Measurements from ENCODE around the gene KIF6. TPM values are rescaled to one million over a fixed set of nuclear protein-coding genes. Genes with fewer than 3 reads are reported as not detected.
"Not testable (repeated sequence)": the region's sequence is repeated elsewhere in the genome, so short reads cannot be mapped to it uniquely, and the experiment has no call there.

The KIF6 gene
- total RNA-seq, 2 experiments from 2014 or later, result not detected

GRCh38 chr6:39684790-39685488, 40.3 kb downstream of the KIF6 start:
- ChIA-PET CTCF (no interaction called here), POLR2A (no interaction called here)
- no peak for ATAC-seq (ENCODE audit: poor library complexity)
- no peak for DNase-seq
- H3K4me3 ChIP-seq (ENCODE audit: low read length), result no peak overlapping the region
- H3K4me1 Mint-ChIP-seq (ENCODE audit: low read depth), result no peaks in the 10 kb centered on the region
- no peaks in the 10 kb centered on the region for H3K9me3 ChIP-seq (ENCODE audit: control insufficient read depth in 1 of 2, insufficient read depth in 1 of 2, low read length in 2 of 2)
- H3K36me3 ChIP-seq (ENCODE audit: insufficient read depth, low read length), result no peaks in the 10 kb centered on the region
- no peak overlapping the region for H3K27ac Mint-ChIP-seq
- intact Hi-C loops (cut with DNase I, micrococcal nuclease), result no loop called here
- peaks cover 48% of the 10 kb centered on the region for H3K27me3 Mint-ChIP-seq
- H3K4me3 Mint-ChIP-seq, result no peak overlapping the region
- no peaks in the 10 kb centered on the region for H3K36me3 Mint-ChIP-seq (ENCODE audit: low read depth)
- H3K4me1 ChIP-seq (ENCODE audit: insufficient read depth, low read length), result no peaks in the 10 kb centered on the region
- H3K27ac ChIP-seq (ENCODE audit: low read depth in 1 of 2, low read length in 2 of 2), result no peak overlapping the region
- H3K27me3 ChIP-seq (ENCODE audit: control insufficient read depth in 1 of 2, insufficient read depth in 2 of 2, low read length in 2 of 2), result no peaks in the 10 kb centered on the region
- no peak for TF ChIP-seq CTCF (IDR thresholded peaks at IDR 0.05)
- H3K9me3 Mint-ChIP-seq, result no peaks in the 10 kb centered on the region

GRCh38 chr6:39681674-39682121, 43.5 kb downstream of the KIF6 start:
- Histone ChIP-seq H3K4me1 (ENCODE audit: insufficient read depth, low read length) (no peaks in the 10 kb centered on the region), H3K27ac (ENCODE audit: low read depth in 1 of 2, low read length in 2 of 2) (no peak overlapping the region), H3K36me3 (ENCODE audit: insufficient read depth, low read length) (no peaks in the 10 kb centered on the region), H3K9me3 (ENCODE audit: control insufficient read depth in 1 of 2, insufficient read depth in 1 of 2, low read length in 2 of 2) (no peaks in the 10 kb centered on the region), H3K27me3 (ENCODE audit: control insufficient read depth in 1 of 2, insufficient read depth in 2 of 2, low read length in 2 of 2) (no peaks in the 10 kb centered on the region), H3K4me3 (ENCODE audit: low read length) (no peak overlapping the region)
- intact Hi-C loops (cut with DNase I, micrococcal nuclease), result no loop called here
- no peak overlapping the region for H3K4me3 Mint-ChIP-seq
- peaks cover 37% of the 10 kb centered on the region for H3K27me3 Mint-ChIP-seq
- H3K27ac Mint-ChIP-seq, result no peak overlapping the region
- no peak for ATAC-seq (ENCODE audit: poor library complexity)
- CTCF ChIA-PET, result no interaction called here
- H3K36me3 Mint-ChIP-seq (ENCODE audit: low read depth), result no peaks in the 10 kb centered on the region
- DNase-seq, result no peak
- POLR2A ChIA-PET, result no interaction called here
- no peaks in the 10 kb centered on the region for H3K9me3 Mint-ChIP-seq
- no peak for TF ChIP-seq CTCF (IDR thresholded peaks at IDR 0.05)
- H3K4me1 Mint-ChIP-seq (ENCODE audit: low read depth), result no peaks in the 10 kb centered on the region

- H3K4me3 ChIP-seq (ENCODE audit: low read length), result no peak overlapping the region
- H3K4me3 Mint-ChIP-seq, result no peak overlapping the region
- H3K27me3 ChIP-seq (ENCODE audit: control insufficient read depth in 1 of 2, insufficient read depth in 2 of 2, low read length in 2 of 2), result no peaks in the 10 kb centered on the region
- intact Hi-C loops (cut with DNase I, micrococcal nuclease), result no loop called here
- H3K27ac ChIP-seq (ENCODE audit: low read depth in 1 of 2, low read length in 2 of 2), result no peak overlapping the region
- H3K4me1 Mint-ChIP-seq (ENCODE audit: low read depth), result no peaks in the 10 kb centered on the region
- ChIA-PET POLR2A (no interaction called here), CTCF (no interaction called here)
- ATAC-seq (ENCODE audit: poor library complexity) (no peak), DNase-seq (no peak)
- peaks cover 23% of the 10 kb centered on the region for H3K27me3 Mint-ChIP-seq
- H3K27ac Mint-ChIP-seq, result no peak overlapping the region
- no peak for TF ChIP-seq CTCF (IDR thresholded peaks at IDR 0.05)
- H3K9me3 Mint-ChIP-seq, result peaks cover 2% of the 10 kb centered on the region
- no peaks in the 10 kb centered on the region for H3K9me3 ChIP-seq (ENCODE audit: control insufficient read depth in 1 of 2, insufficient read depth in 1 of 2, low read length in 2 of 2)
- no peaks in the 10 kb centered on the region for H3K36me3 ChIP-seq (ENCODE audit: insufficient read depth, low read length)
- H3K4me1 ChIP-seq (ENCODE audit: insufficient read depth, low read length), result no peaks in the 10 kb centered on the region
- no peaks in the 10 kb centered on the region for H3K36me3 Mint-ChIP-seq (ENCODE audit: low read depth)
These were observed 46.3 kb downstream of the KIF6 start for GRCh38 chr6:39678914-39679313.

GRCh38 chr6:39677318-39677717, 47.9 kb downstream of the KIF6 start:
- H3K4me1 ChIP-seq (ENCODE audit: insufficient read depth, low read length); H3K9me3 Mint-ChIP-seq; ATAC-seq (ENCODE audit: poor library complexity); CTCF ChIA-PET; H3K4me3 ChIP-seq (ENCODE audit: low read length); H3K36me3 Mint-ChIP-seq (ENCODE audit: low read depth); H3K27ac ChIP-seq (ENCODE audit: low read depth in 1 of 2, low read length in 2 of 2); H3K27me3 ChIP-seq (ENCODE audit: control insufficient read depth in 1 of 2, insufficient read depth in 2 of 2, low read length in 2 of 2); DNase-seq; H3K4me1 Mint-ChIP-seq (ENCODE audit: low read depth); intact Hi-C loops (cut with DNase I, micrococcal nuclease); POLR2A ChIA-PET; H3K4me3 Mint-ChIP-seq; H3K9me3 ChIP-seq (ENCODE audit: control insufficient read depth in 1 of 2, insufficient read depth in 1 of 2, low read length in 2 of 2); H3K36me3 ChIP-seq (ENCODE audit: insufficient read depth, low read length); H3K27ac Mint-ChIP-seq: not testable (repeated sequence)
- peaks cover 18% of the 10 kb centered on the region for H3K27me3 Mint-ChIP-seq
